BLaER1 treated with 17β-estradiol and CSF1 and Interleukin-3, amounts not matched to agents 10 nM and 100 nM (cell line): ENCODE measurements around the gene SERBP1.
"Not testable (repeated sequence)": the region's sequence is repeated elsewhere in the genome, so short reads cannot be mapped to it uniquely, and the experiment has no call there.

Source experiments
- H3K27ac ChIP-seq, 11 experiments: shearing (Covaris generic); formaldehyde crosslinking; 2 replicates each; pipeline ENCODE4 v1.8.1; 2022
- H3K27me3 ChIP-seq, 11 experiments: shearing (Covaris generic); formaldehyde crosslinking; 2 replicates each; pipeline ENCODE4 v1.8.1; 2022
- H3K36me3 ChIP-seq, 11 experiments: shearing (Covaris generic); formaldehyde crosslinking; 2 replicates each; pipeline ENCODE4 v1.8.1; 2022
- H3K4me1 ChIP-seq, 10 experiments: shearing (Covaris generic); formaldehyde crosslinking; 2 replicates each; pipeline ENCODE4 v1.8.1; 2022
- H3K4me2 ChIP-seq, 11 experiments: shearing (Covaris generic); formaldehyde crosslinking; 2 replicates each; pipeline ENCODE4 v1.8.1; 2022
- H3K4me3 ChIP-seq, 10 experiments: shearing (Covaris generic); formaldehyde crosslinking; 2 replicates each; pipeline ENCODE4 v1.8.1; 2022
- H3K9ac ChIP-seq, 11 experiments: shearing (Covaris generic); formaldehyde crosslinking; 2 replicates each; pipeline ENCODE4 v1.8.1; 2022
- H3K9me3 ChIP-seq, 11 experiments: shearing (Covaris generic); formaldehyde crosslinking; replicated peaks in 1 of 11; 2 replicates each; pipeline ENCODE4 v1.8.1; 2022
- H4K20me1 ChIP-seq, 11 experiments: shearing (Covaris generic); formaldehyde crosslinking; 2 replicates each; pipeline ENCODE4 v1.8.1; 2022
- Cebpa-rat ChIP-seq, 11 experiments: shearing (Covaris generic); IDR thresholded peaks; 2 replicates each; pipeline ENCODE4 v1.8.1; 2022

The SERBP1 gene

DNA sequence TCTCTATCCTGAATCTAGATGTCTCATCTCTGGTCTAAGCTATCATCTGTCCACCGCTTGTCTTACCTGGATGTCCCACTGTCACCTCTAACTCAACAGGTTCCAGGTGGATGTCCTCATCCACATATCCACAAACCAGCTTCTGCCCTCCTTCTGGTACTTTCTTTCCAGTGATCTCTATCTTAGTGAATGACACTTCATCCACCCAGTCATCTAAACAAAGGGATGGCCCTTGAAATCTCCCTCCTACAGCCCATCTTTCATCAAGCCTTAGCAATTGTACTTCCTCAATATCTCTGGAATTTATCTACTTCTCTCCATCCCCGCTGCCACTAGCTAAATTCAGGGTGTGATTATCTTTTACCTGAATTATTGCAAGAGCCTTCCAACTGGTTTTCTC is 33.9 kb upstream of the SERBP1 start:
- H3K27me3 ChIP-seq: no peaks in the 10 kb centered on the region
- no peak overlapping the region for H3K27ac ChIP-seq
- TF ChIP-seq Cebpa-rat (IDR thresholded peaks at IDR 0.05): no peak
- no peak overlapping the region for H3K9ac ChIP-seq
- no peak overlapping the region for H3K4me3 ChIP-seq
- no peaks in the 10 kb centered on the region for H3K36me3 ChIP-seq
- no peaks in the 10 kb centered on the region for H4K20me1 ChIP-seq
- no peak overlapping the region for H3K4me2 ChIP-seq
- H3K4me1 ChIP-seq: peaks cover 0 to 6% (median 0%) of the 10 kb centered on the region in 10 experiments; a peak in 4 of 20 replicates
- no peaks in the 10 kb centered on the region for H3K9me3 ChIP-seq

- no peak overlapping the region for H3K4me3 ChIP-seq
- no peaks in the 10 kb centered on the region for H3K27me3 ChIP-seq
- H3K27ac ChIP-seq: no peak overlapping the region
- no peak overlapping the region for H3K4me2 ChIP-seq
- H3K36me3 ChIP-seq: no peaks in the 10 kb centered on the region
- no peak overlapping the region for H3K9ac ChIP-seq
- H3K9me3 ChIP-seq: no peaks in the 10 kb centered on the region
- H4K20me1 ChIP-seq: no peaks in the 10 kb centered on the region
- peaks cover 0 to 5% (median 0%) of the 10 kb centered on the region in 10 experiments; a peak in 4 of 20 replicates for H3K4me1 ChIP-seq
- no peak for TF ChIP-seq Cebpa-rat (IDR thresholded peaks at IDR 0.05)
These were observed 33.2 kb upstream of the SERBP1 start for GRCh38 chr1:67463298-67463955.

GRCh38 chr1:67460676-67461500 is 30.7 kb upstream of the SERBP1 start:
- Histone ChIP-seq H3K36me3 (no peaks in the 10 kb centered on the region), H3K4me2 (no peak overlapping the region), H3K9me3 (no peaks in the 10 kb centered on the region), H3K9ac (no peak overlapping the region), H3K4me1 (no peaks in the 10 kb centered on the region; a peak in 1 of 20 replicates), H3K27me3 (no peaks in the 10 kb centered on the region), H4K20me1 (no peaks in the 10 kb centered on the region), H3K27ac (no peak overlapping the region), H3K4me3 (no peak overlapping the region)
- TF ChIP-seq Cebpa-rat (IDR thresholded peaks at IDR 0.05): no peak

DNA sequence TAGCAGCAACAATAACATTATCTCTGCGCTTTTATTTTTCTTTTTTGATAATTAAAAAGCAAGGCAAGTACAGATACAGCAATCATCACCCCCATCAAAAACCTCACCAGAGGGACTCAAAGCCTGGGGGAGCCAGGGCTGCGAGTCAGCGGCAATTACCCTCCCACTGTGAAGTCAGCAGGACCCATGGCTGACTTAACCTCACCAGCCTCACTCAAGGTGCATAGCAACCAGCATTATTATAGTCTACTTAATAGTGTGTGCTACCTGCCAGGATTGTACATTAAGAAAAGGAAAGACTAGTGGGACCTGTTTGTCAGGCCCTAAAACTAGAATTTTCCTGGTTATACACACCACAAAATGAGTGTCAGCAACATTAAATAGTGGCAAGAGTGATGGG is 28.9 kb upstream of the SERBP1 start:
- Histone ChIP-seq H3K9me3 (no peaks in the 10 kb centered on the region), H3K9ac (no peak overlapping the region), H3K27me3 (no peaks in the 10 kb centered on the region), H3K27ac (no peak overlapping the region), H4K20me1 (no peaks in the 10 kb centered on the region), H3K36me3 (no peaks in the 10 kb centered on the region), H3K4me1 (no peaks in the 10 kb centered on the region; a peak in 1 of 20 replicates), H3K4me2 (no peak overlapping the region), H3K4me3 (no peak overlapping the region)
- no peak for TF ChIP-seq Cebpa-rat (IDR thresholded peaks at IDR 0.05)

DNA sequence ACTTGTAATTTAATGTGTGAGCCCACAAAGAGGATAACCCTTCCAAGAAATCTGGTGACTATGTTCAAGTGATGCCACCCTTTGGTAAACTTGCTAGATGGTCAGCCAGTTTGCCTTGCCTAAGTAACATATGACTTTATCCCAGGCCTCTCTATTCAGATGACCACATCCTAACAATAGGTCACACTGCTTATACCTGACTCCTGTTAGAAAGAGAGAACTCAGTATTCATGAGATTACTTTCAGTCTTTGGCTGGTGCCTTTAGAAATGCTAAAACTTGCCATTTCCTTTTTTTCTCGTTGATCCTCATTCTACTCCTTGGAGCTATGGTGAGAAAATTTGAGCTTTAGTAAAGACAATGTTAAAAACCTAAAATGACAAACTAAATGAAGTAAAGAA is 28.5 kb upstream of the SERBP1 start:
- Histone ChIP-seq H4K20me1 (no peaks in the 10 kb centered on the region), H3K27me3 (no peaks in the 10 kb centered on the region), H3K9ac (no peak overlapping the region), H3K36me3 (no peaks in the 10 kb centered on the region), H3K27ac (no peak overlapping the region), H3K4me2 (no peak overlapping the region), H3K4me1 (no peaks in the 10 kb centered on the region; a peak in 1 of 20 replicates), H3K4me3 (no peak overlapping the region), H3K9me3 (no peaks in the 10 kb centered on the region)
- TF ChIP-seq Cebpa-rat (IDR thresholded peaks at IDR 0.05): no peak

GRCh38 chr1:67457247-67457646 is 27.0 kb upstream of the SERBP1 start:
- H3K9ac ChIP-seq: no peak overlapping the region
- H3K4me1 ChIP-seq: no peaks in the 10 kb centered on the region; a peak in 1 of 20 replicates
- no peak overlapping the region for H3K4me3 ChIP-seq
- H3K27me3 ChIP-seq: no peaks in the 10 kb centered on the region
- no peaks in the 10 kb centered on the region for H3K36me3 ChIP-seq
- no peak overlapping the region for H3K4me2 ChIP-seq
- TF ChIP-seq Cebpa-rat (IDR thresholded peaks at IDR 0.05): no peak
- no peaks in the 10 kb centered on the region for H3K9me3 ChIP-seq
- no peaks in the 10 kb centered on the region for H4K20me1 ChIP-seq
- no peak overlapping the region for H3K27ac ChIP-seq

DNA sequence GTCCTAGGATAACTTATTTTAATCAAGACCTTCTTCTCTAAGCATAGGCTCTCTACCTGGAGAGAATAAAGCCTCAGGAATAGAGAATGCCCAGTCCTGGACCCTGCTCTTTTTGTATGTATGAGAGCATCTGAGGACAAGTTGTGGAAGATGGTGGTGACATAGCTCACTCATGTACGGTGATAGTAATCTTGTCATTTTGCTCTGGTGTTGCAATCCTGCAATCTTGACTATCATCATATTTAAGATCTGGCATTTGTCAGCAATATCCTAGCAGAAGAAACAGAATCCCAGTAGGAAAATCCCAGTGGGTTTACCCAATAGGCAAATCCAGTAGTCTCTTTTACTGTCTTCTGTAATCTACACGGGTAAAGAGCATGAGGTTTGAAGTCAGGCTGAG is 21.6 kb upstream of the SERBP1 start:
- no peaks in the 10 kb centered on the region for H3K36me3 ChIP-seq
- H3K9ac ChIP-seq: no peak overlapping the region
- H3K4me3 ChIP-seq: no peak overlapping the region
- TF ChIP-seq Cebpa-rat (IDR thresholded peaks at IDR 0.05): no peak
- no peaks in the 10 kb centered on the region for H3K27me3 ChIP-seq
- no peak overlapping the region for H3K4me2 ChIP-seq
- H3K4me1 ChIP-seq: peaks cover 0 to 6% (median 5%) of the 10 kb centered on the region in 10 experiments; a peak in 16 of 20 replicates
- H4K20me1 ChIP-seq: no peaks in the 10 kb centered on the region
- no peak overlapping the region for H3K27ac ChIP-seq
- no peaks in the 10 kb centered on the region for H3K9me3 ChIP-seq

GRCh38 chr1:67451356-67451755 is 21.2 kb upstream of the SERBP1 start:
- no peaks in the 10 kb centered on the region for H3K27me3 ChIP-seq
- H4K20me1 ChIP-seq: no peaks in the 10 kb centered on the region
- H3K36me3 ChIP-seq: no peaks in the 10 kb centered on the region
- peaks cover 0 to 10% (median 10%) of the 10 kb centered on the region in 10 experiments; a peak in 16 of 20 replicates for H3K4me1 ChIP-seq
- H3K27ac ChIP-seq: no peak overlapping the region
- H3K9ac ChIP-seq: no peak overlapping the region
- H3K9me3 ChIP-seq: no peaks in the 10 kb centered on the region
- TF ChIP-seq Cebpa-rat (IDR thresholded peaks at IDR 0.05): no peak
- no peak overlapping the region for H3K4me2 ChIP-seq
- H3K4me3 ChIP-seq: no peak overlapping the region

- H3K4me2 ChIP-seq: peak overlapping the region in 9 of 11 experiments; percentile 0 to 72 (median 55); a peak in 16 of 22 replicates
- no peaks in the 10 kb centered on the region for H4K20me1 ChIP-seq
- H3K4me1 ChIP-seq: peaks cover 4 to 23% (median 20%) of the 10 kb centered on the region in 10 experiments; a peak in 18 of 20 replicates
- H3K36me3 ChIP-seq: no peaks in the 10 kb centered on the region
- no peak overlapping the region for H3K4me3 ChIP-seq
- H3K9ac ChIP-seq: no peak overlapping the region
- H3K27ac ChIP-seq: no peak overlapping the region
- no peak for TF ChIP-seq Cebpa-rat (IDR thresholded peaks at IDR 0.05)
- no peaks in the 10 kb centered on the region for H3K9me3 ChIP-seq
- no peaks in the 10 kb centered on the region for H3K27me3 ChIP-seq
These were observed 16.7 kb upstream of the SERBP1 start for GRCh38 chr1:67446893-67447292.

- not testable (repeated sequence) for H3K9ac ChIP-seq, H4K20me1 ChIP-seq, H3K4me3 ChIP-seq, H3K36me3 ChIP-seq, H3K27ac ChIP-seq, H3K27me3 ChIP-seq, H3K9me3 ChIP-seq
- Histone ChIP-seq H3K4me2 (peak overlapping the region in 6 of 11 experiments; percentile 42 to 72 (median 64); a peak in 9 of 22 replicates), H3K4me1 (peaks cover 12 to 32% (median 29%) of the 10 kb centered on the region in 10 experiments; a peak in 19 of 20 replicates)
These were observed 15.8 kb upstream of the SERBP1 start for GRCh38 chr1:67446014-67446413.
